Measurements from ENCODE around the gene XXYLT1. TPM values are rescaled to one million over a fixed set of nuclear protein-coding genes. Genes with fewer than 3 reads are reported as not detected.

Gene XXYLT1
- total and polyA plus RNA-seq, 9 of the 15 experiments (the other 6 are each of a cell fraction or from before 2014, with no cell fraction given), result 1.9 to 18.9 (median 15.0) TPM

- TF ChIP-seq POLR3G (IDR thresholded peaks at IDR 0.05; ENCODE audit: extremely low read depth, insufficient read length, insufficient replicate concordance) (no peak), HNRNPH1 (optimal IDR thresholded peaks at IDR 0.05; ENCODE audit: low read depth, low read length) (no peak), XRCC5 (IDR thresholded peaks at IDR 0.05; ENCODE audit: low read depth, low read length) (no peak), PURB (CRISPR knock-in tag; IDR thresholded peaks at IDR 0.05; ENCODE audit: low read depth) (no peak), CSDE1 (IDR thresholded peaks at IDR 0.05) (no peak), ATF2 (CRISPR knock-in tag; IDR thresholded peaks at IDR 0.05) (no peak), CHD1 (IDR thresholded peaks at IDR 0.05; ENCODE audit: low read length) (no peak), FOXO4 (CRISPR knock-in tag; IDR thresholded peaks at IDR 0.05) (peak; percentile 74; the same call in 1 of the 2 replicates), ZNF324 (CRISPR knock-in tag; IDR thresholded peaks at IDR 0.05) (peak; percentile 29; the same call in 1 of the 2 replicates), DDX20 (tag; IDR thresholded peaks at IDR 0.05; ENCODE audit: low read depth) (peak; percentile 85), THRB (CRISPR knock-in tag; conservative IDR thresholded peaks at IDR 0.05) (no peak), SPI1 (IDR thresholded peaks at IDR 0.05; ENCODE audit: borderline replicate concordance, low read depth, low read length) (no peak), TCF7L2 (IDR thresholded peaks at IDR 0.05; ENCODE audit: low read depth, low read length) (no peak), CXXC5 (CRISPR knock-in tag; IDR thresholded peaks at IDR 0.05) (peak; percentile 90), RB1 (IDR thresholded peaks at IDR 0.05; ENCODE audit: low read depth) (no peak), NR2C2 (CRISPR knock-in tag; IDR thresholded peaks at IDR 0.05) (no peak), NR2C2 (tag; IDR thresholded peaks at IDR 0.05) (peak; percentile 57)
- TF ChIP-seq, protein P1, sequence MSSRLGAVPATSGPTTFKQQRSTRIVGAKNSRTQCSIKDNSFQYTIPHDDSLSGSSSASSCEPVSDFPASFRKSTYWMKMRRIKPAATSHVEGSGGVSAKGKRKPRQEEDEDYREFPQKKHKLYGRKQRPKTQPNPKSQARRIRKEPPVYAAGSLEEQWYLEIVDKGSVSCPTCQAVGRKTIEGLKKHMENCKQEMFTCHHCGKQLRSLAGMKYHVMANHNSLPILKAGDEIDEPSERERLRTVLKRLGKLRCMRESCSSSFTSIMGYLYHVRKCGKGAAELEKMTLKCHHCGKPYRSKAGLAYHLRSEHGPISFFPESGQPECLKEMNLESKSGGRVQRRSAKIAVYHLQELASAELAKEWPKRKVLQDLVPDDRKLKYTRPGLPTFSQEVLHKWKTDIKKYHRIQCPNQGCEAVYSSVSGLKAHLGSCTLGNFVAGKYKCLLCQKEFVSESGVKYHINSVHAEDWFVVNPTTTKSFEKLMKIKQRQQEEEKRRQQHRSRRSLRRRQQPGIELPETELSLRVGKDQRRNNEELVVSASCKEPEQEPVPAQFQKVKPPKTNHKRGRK (tag; IDR thresholded peaks at IDR 0.05), result no peak
- TF ChIP-seq, protein P2, sequence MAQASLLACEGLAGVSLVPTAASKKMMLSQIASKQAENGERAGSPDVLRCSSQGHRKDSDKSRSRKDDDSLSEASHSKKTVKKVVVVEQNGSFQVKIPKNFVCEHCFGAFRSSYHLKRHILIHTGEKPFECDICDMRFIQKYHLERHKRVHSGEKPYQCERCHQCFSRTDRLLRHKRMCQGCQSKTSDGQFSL (CRISPR knock-in tag; IDR thresholded peaks at IDR 0.05), result no peak
- TF ChIP-seq, protein P2 (tag; IDR thresholded peaks at IDR 0.05), result peak in 1 of 2 experiments; percentile 89; a peak in 2 of 4 replicates
These were observed 121.5 kb downstream of the XXYLT1 start (continued) for GRCh38 chr3:195149292-195150030.

Measured in K562 (cell line).